ENCODE measurements around the gene HHATL.

GRCh38 chr3:42688487-42689420 is 13.8 kb downstream of the HHATL start:
- no peak for TF ChIP-seq CTCF (IDR thresholded peaks at IDR 0.05; ENCODE audit: insufficient read depth, low read depth, low read length)
- no peak for TF ChIP-seq EZH2 (IDR thresholded peaks at IDR 0.05; ENCODE audit: insufficient read depth, low read length)
